Activated naive CD4-positive, alpha-beta T cell treated with anti-CD3 and anti-CD28 coated beads, Interleukin-2, amount 10 ng/mL, durations not matched to agents 7 days and 5 days (primary cell): ENCODE results near the gene C1QTNF9.
"Not testable (repeated sequence)": the region's sequence is repeated elsewhere in the genome, so short reads cannot be mapped to it uniquely, and the experiment has no call there.

Experiments
- CTCF ChIA-PET: fragments of 350-600 bp; sonication (Branson Sonifier 250); formaldehyde crosslinking; loops from one replicate; lab custom pipeline; 2021; ENCODE audit warnings: antibody characterized with exemption; lab: Charles Lee
- DNase-seq: peaks from one replicate; pipeline ENCODE4 v3.0.0-alpha.2; 2020
- H3K27ac Mint-ChIP-seq: one replicate; pipeline ENCODE4 v1.8.0; 2021; ENCODE audit warnings: mild to moderate bottlenecking, moderate library complexity, mixed read lengths
- H3K27me3 Mint-ChIP-seq: one replicate; pipeline ENCODE4 v1.8.0; 2021; ENCODE audit warnings: mild to moderate bottlenecking, mixed read lengths
- H3K36me3 Mint-ChIP-seq: one replicate; pipeline ENCODE4 v1.8.0; 2021; ENCODE audit warnings: mixed read lengths
- H3K4me1 Mint-ChIP-seq: one replicate; pipeline ENCODE4 v1.8.0; 2021; ENCODE audit warnings: mixed read lengths
- H3K4me3 Mint-ChIP-seq: one replicate; pipeline ENCODE4 v1.8.0; 2021; ENCODE audit warnings: mild to moderate bottlenecking, moderate library complexity, mixed read lengths
- H3K9me3 Mint-ChIP-seq: one replicate; pipeline ENCODE4 v1.8.0; 2021; ENCODE audit warnings: mixed read lengths

Gene C1QTNF9

GRCh38 chr13:24351423-24351822, 42.0 kb downstream of the C1QTNF9 start:
- DNase-seq: no peak
- Mint-ChIP-seq H3K9me3 (peaks cover under 1% of the 10 kb centered on the region), H3K27me3 (peaks cover 4% of the 10 kb centered on the region), H3K36me3 (no peaks in the 10 kb centered on the region), H3K27ac (no peak overlapping the region), H3K4me1 (no peaks in the 10 kb centered on the region), H3K4me3 (no peak overlapping the region)
- CTCF ChIA-PET: no interaction called here

GRCh38 chr13:24353736-24354135, 44.4 kb downstream of the C1QTNF9 start:
- Mint-ChIP-seq H3K27me3 (peaks cover 4% of the 10 kb centered on the region), H3K27ac (no peak overlapping the region), H3K4me3 (no peak overlapping the region), H3K4me1 (no peaks in the 10 kb centered on the region), H3K36me3 (no peaks in the 10 kb centered on the region), H3K9me3 (no peaks in the 10 kb centered on the region)
- DNase-seq: no peak
- CTCF ChIA-PET: no interaction called here

- Mint-ChIP-seq H3K9me3 (no peaks in the 10 kb centered on the region), H3K4me1 (no peaks in the 10 kb centered on the region), H3K4me3 (no peak overlapping the region), H3K27me3 (peaks cover 4% of the 10 kb centered on the region), H3K36me3 (no peaks in the 10 kb centered on the region), H3K27ac (no peak overlapping the region)
- no peak for DNase-seq
- CTCF ChIA-PET: no interaction called here
These were observed 45.7 kb downstream of the C1QTNF9 start for GRCh38 chr13:24355103-24355502.

- CTCF ChIA-PET: no interaction called here
- no peak for DNase-seq
- H3K36me3 Mint-ChIP-seq: no peaks in the 10 kb centered on the region
- no peaks in the 10 kb centered on the region for H3K9me3 Mint-ChIP-seq
- H3K4me1 Mint-ChIP-seq: no peaks in the 10 kb centered on the region
- peaks cover 4% of the 10 kb centered on the region for H3K27me3 Mint-ChIP-seq
- no peak overlapping the region for H3K4me3 Mint-ChIP-seq
- no peak overlapping the region for H3K27ac Mint-ChIP-seq
These were observed 46.9 kb downstream of the C1QTNF9 start for GRCh38 chr13:24356270-24356669.

GRCh38 chr13:24356837-24357236, 47.5 kb downstream of the C1QTNF9 start:
- Mint-ChIP-seq H3K36me3 (no peaks in the 10 kb centered on the region), H3K4me3 (no peak overlapping the region), H3K27me3 (no peaks in the 10 kb centered on the region), H3K27ac (no peak overlapping the region), H3K9me3 (no peaks in the 10 kb centered on the region), H3K4me1 (no peaks in the 10 kb centered on the region)
- DNase-seq: no peak
- CTCF ChIA-PET: no interaction called here

GRCh38 chr13:24357756-24358155, 48.4 kb downstream of the C1QTNF9 start:
- Mint-ChIP-seq H3K9me3 (no peaks in the 10 kb centered on the region), H3K4me1 (no peaks in the 10 kb centered on the region), H3K4me3 (no peak overlapping the region), H3K27ac (no peak overlapping the region), H3K27me3 (no peaks in the 10 kb centered on the region), H3K36me3 (no peaks in the 10 kb centered on the region)
- no peak for DNase-seq
- CTCF ChIA-PET: no interaction called here

- H3K27me3 Mint-ChIP-seq, H3K27ac Mint-ChIP-seq, H3K4me3 Mint-ChIP-seq, CTCF ChIA-PET, H3K36me3 Mint-ChIP-seq, H3K4me1 Mint-ChIP-seq, DNase-seq, H3K9me3 Mint-ChIP-seq: not testable (repeated sequence)
These were observed 49.5 kb downstream of the C1QTNF9 start for GRCh38 chr13:24358836-24359235.

- H3K4me1 Mint-ChIP-seq, CTCF ChIA-PET, H3K27ac Mint-ChIP-seq, H3K9me3 Mint-ChIP-seq, DNase-seq, H3K4me3 Mint-ChIP-seq, H3K36me3 Mint-ChIP-seq, H3K27me3 Mint-ChIP-seq: not testable (repeated sequence)
These were observed 49.9 kb downstream of the C1QTNF9 start for GRCh38 chr13:24359252-24359651.

GRCh38 chr13:24360106-24360505, 50.7 kb downstream of the C1QTNF9 start:
- CTCF ChIA-PET: interaction anchor here (0.8 kb wide), 1 partner anchor 20 kb away, joined by 3 read pairs; no protein-coding TSS in a partner anchor

GRCh38 chr13:24361113-24361512, 51.7 kb downstream of the C1QTNF9 start:
- CTCF ChIA-PET: no interaction called here
- Mint-ChIP-seq H3K9me3 (no peaks in the 10 kb centered on the region), H3K27ac (no peak overlapping the region), H3K27me3 (no peaks in the 10 kb centered on the region), H3K4me3 (no peak overlapping the region), H3K4me1 (no peaks in the 10 kb centered on the region), H3K36me3 (no peaks in the 10 kb centered on the region)
- no peak for DNase-seq

More at GRCh38 chr13:24360106-24360505, 50.7 kb downstream of the C1QTNF9 start:
- DNase-seq: no peak
- Mint-ChIP-seq H3K36me3 (no peaks in the 10 kb centered on the region), H3K27ac (no peak overlapping the region), H3K4me3 (no peak overlapping the region), H3K9me3 (no peaks in the 10 kb centered on the region), H3K4me1 (no peaks in the 10 kb centered on the region), H3K27me3 (no peaks in the 10 kb centered on the region)

- Mint-ChIP-seq H3K9me3 (no peaks in the 10 kb centered on the region), H3K4me1 (no peaks in the 10 kb centered on the region), H3K36me3 (no peaks in the 10 kb centered on the region), H3K27me3 (no peaks in the 10 kb centered on the region), H3K27ac (no peak overlapping the region), H3K4me3 (no peak overlapping the region)
- no peak for DNase-seq
- CTCF ChIA-PET: no interaction called here
These were observed 52.5 kb downstream of the C1QTNF9 start for GRCh38 chr13:24361852-24362366.

- CTCF ChIA-PET: no interaction called here
- Mint-ChIP-seq H3K4me3 (no peak overlapping the region), H3K27me3 (no peaks in the 10 kb centered on the region), H3K36me3 (no peaks in the 10 kb centered on the region), H3K27ac (no peak overlapping the region), H3K9me3 (no peaks in the 10 kb centered on the region), H3K4me1 (no peaks in the 10 kb centered on the region)
- DNase-seq: no peak
These were observed 53.1 kb downstream of the C1QTNF9 start for GRCh38 chr13:24362435-24362952.

GRCh38 chr13:24365191-24365590, 55.8 kb downstream of the C1QTNF9 start:
- Mint-ChIP-seq H3K4me3 (no peak overlapping the region), H3K27me3 (no peaks in the 10 kb centered on the region), H3K27ac (no peak overlapping the region), H3K36me3 (no peaks in the 10 kb centered on the region), H3K9me3 (no peaks in the 10 kb centered on the region), H3K4me1 (no peaks in the 10 kb centered on the region)
- CTCF ChIA-PET: no interaction called here
- no peak for DNase-seq

GRCh38 chr13:24366315-24366714, 56.9 kb downstream of the C1QTNF9 start:
- H3K9me3 Mint-ChIP-seq, H3K36me3 Mint-ChIP-seq, H3K4me3 Mint-ChIP-seq, CTCF ChIA-PET, H3K4me1 Mint-ChIP-seq, H3K27ac Mint-ChIP-seq, DNase-seq, H3K27me3 Mint-ChIP-seq: not testable (repeated sequence)

GRCh38 chr13:24371273-24371672, 61.9 kb downstream of the C1QTNF9 start:
- H3K9me3 Mint-ChIP-seq, H3K4me3 Mint-ChIP-seq, H3K27me3 Mint-ChIP-seq: not testable (repeated sequence)

More at GRCh38 chr13:24371273-24371672, 61.9 kb downstream of the C1QTNF9 start:
- H3K4me1 Mint-ChIP-seq, H3K27ac Mint-ChIP-seq, DNase-seq, H3K36me3 Mint-ChIP-seq, CTCF ChIA-PET: not testable (repeated sequence)
